Measurements from ENCODE around the gene RNF111.
"Not testable (repeated sequence)": the region's sequence is repeated elsewhere in the genome, so short reads cannot be mapped to it uniquely, and the experiment has no call there.

RNF111 gene

DNA sequence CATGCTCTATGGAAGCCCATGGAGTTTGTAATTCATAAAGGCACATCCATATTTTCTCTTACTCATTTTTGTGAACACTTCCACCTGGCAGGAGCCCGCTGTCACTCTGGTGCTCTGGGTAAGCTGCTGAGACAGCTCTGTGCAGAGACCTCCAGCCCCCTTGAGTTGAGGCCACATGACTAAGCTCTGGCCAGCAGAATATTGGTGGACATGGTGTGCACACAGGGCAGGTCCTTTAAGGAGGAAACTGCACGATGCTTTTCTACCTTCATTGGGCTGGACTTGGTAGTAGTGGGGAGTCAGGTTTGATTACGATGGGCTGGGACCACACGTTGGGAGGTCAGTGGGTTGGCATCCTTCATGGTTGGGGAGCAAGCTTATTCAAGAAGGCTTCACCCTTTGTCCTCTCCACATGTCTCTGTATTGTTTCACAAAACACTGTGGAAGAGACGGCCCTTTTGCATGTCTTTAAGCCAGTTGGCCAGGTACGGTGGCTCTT is 146.5 kb downstream of the RNF111 start:
- TF ChIP-seq, protein P1, sequence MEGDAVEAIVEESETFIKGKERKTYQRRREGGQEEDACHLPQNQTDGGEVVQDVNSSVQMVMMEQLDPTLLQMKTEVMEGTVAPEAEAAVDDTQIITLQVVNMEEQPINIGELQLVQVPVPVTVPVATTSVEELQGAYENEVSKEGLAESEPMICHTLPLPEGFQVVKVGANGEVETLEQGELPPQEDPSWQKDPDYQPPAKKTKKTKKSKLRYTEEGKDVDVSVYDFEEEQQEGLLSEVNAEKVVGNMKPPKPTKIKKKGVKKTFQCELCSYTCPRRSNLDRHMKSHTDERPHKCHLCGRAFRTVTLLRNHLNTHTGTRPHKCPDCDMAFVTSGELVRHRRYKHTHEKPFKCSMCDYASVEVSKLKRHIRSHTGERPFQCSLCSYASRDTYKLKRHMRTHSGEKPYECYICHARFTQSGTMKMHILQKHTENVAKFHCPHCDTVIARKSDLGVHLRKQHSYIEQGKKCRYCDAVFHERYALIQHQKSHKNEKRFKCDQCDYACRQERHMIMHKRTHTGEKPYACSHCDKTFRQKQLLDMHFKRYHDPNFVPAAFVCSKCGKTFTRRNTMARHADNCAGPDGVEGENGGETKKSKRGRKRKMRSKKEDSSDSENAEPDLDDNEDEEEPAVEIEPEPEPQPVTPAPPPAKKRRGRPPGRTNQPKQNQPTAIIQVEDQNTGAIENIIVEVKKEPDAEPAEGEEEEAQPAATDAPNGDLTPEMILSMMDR (IDR thresholded peaks at IDR 0.05; ENCODE audit: extremely low read depth, missing control alignments) = no peak
- DNase-seq (ENCODE audit: low spot score) = no peak

DNA sequence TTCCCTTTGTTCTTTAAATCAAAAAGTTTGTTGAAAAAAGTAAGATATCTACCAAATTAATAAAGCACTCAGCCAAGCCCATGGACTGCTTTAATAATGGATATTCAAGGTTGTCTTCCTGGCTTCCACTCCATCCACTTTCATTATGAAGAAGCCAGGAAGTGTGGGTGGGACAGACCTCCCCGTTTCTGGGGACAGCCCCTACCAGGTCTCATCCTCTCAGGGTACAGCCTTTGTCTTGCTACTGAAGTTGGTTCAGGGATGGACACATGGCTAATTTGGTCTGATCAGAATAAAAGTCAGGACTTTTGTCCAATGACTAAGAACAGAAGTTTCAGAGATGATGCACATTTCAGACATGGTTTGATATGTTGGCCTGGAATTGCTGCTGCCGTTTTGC is 150.1 kb downstream of the RNF111 start:
- TF ChIP-seq, protein P1 (IDR thresholded peaks at IDR 0.05; ENCODE audit: extremely low read depth, missing control alignments) = no peak
- peak; percentile 30 for DNase-seq (ENCODE audit: low spot score)

DNA sequence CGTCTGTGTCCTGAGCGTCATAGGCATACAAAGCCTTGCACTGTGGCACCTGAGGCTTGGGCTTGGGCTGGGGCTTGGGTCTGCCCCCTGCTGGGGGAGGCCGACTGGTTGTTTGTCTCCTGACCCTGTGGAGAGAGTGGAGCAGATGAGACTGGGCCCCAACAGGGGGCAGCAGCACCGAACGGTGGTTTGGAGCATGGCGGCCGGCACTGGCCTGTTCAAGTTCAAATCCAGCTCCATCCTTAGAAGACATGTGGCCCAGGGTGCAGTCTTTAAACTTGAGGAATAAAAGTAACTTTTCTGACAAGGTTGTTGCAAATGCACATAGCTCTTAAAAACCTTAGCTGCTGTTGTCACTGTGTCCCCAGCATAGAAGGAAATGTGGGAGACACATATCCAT is 150.8 kb downstream of the RNF111 start:
- DNase-seq (ENCODE audit: low spot score) = peak; percentile 73
- TF ChIP-seq, protein P1 (IDR thresholded peaks at IDR 0.05; ENCODE audit: extremely low read depth, missing control alignments) = peak; percentile 58

- DNase-seq (ENCODE audit: low spot score) = peak; percentile 34
- TF ChIP-seq, protein P1 (IDR thresholded peaks at IDR 0.05; ENCODE audit: extremely low read depth, missing control alignments) = no peak
Measured at GRCh38 chr15:59140422-59141226, 153.2 kb downstream of the RNF111 start.

DNA sequence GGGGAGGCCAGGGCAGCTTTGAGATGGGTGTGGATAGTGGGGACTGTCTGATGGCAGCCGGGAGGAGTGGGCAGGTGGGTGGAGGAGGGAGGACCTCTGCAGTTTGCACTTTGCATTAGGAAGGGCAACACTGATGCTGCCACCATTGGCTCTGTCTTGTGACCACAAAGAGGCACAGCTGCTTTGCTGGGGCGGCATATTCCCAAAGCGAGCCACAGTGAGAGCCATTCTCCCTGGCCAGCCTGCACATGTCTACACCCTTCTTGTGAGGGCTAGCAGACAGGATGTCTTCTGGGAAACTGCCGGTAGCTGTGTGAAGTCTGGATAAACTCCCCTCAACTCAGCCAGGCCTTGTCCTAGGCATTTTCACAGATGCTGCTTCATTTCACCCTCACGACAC is 155.8 kb downstream of the RNF111 start:
- TF ChIP-seq, protein P1 (IDR thresholded peaks at IDR 0.05; ENCODE audit: extremely low read depth, missing control alignments) = no peak
- no peak for DNase-seq (ENCODE audit: low spot score)

DNA sequence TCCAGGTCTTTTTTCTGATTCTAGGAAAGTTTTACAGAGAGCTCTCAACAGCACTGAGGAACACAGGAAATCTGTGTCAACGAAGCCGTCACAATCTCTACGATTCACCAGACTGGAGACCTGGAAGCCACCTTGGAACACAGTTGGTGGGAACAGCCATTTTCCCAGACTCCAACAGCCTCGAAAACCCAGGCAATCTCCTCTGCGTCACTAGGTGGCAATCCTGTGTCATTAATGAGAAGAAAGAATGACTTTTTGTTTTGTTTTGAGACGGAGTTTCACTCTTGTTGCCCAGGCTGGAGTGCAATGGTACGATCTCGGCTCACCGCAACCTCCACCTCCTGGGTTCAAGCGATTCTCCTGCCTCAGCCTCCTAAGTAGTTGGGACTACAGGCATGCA is 157.1 kb downstream of the RNF111 start:
- not testable (repeated sequence) for DNase-seq (ENCODE audit: low spot score)

Measured in GM20000 (cell line).